Small intestine (tissue), 7 donors: ENCODE measurements around the gene PAK6. TPM values are rescaled to one million over a fixed set of nuclear protein-coding genes. Genes with fewer than 3 reads are reported as not detected.
A peak's percentile ranks its signal among the peaks of the same experiment; 100 is the strongest.

Source experiments
- DNase-seq, 2 donors: peaks; one replicate each; pipeline versions ENCODE4 v3.0.0 to v3.0.0-alpha.2; 2013
- FAIRE-seq: peaks from 2 replicates; lab custom pipeline; 2012; peaks lifted over from hg19 to GRCh38; lab: Jason Lieb, UNC
- H3K27ac ChIP-seq, 3 donors: one replicate each; pipeline ENCODE4 v1.5.1; 2013; ENCODE audit warnings: low read length in 2 of 3, mild to moderate bottlenecking in 2 of 3, control low read depth in 1 of 3, inconsistent platforms in 1 of 3, low read depth in 1 of 3, moderate library complexity in 1 of 3
- H3K27me3 ChIP-seq, 3 donors: one replicate each; pipeline ENCODE4 v1.6.1; 2013; ENCODE audit warnings: low read length in 3 of 3, inconsistent platforms in 1 of 3; ENCODE audit not compliant: control insufficient read depth in 3 of 3, insufficient read depth in 3 of 3
- H3K36me3 ChIP-seq, 3 donors: one replicate each; pipeline ENCODE4 v1.6.1; 2013; ENCODE audit warnings: low read length in 3 of 3, inconsistent platforms in 1 of 3, low read depth in 1 of 3, mild to moderate bottlenecking in 1 of 3, moderate library complexity in 1 of 3; ENCODE audit not compliant: control insufficient read depth in 3 of 3, insufficient read depth in 2 of 3
- H3K4me1 ChIP-seq, 3 donors: one replicate each; pipeline ENCODE4 v1.6.1; 2013; ENCODE audit warnings: low read length in 2 of 3, inconsistent platforms in 1 of 3, low read depth in 1 of 3, mild to moderate bottlenecking in 1 of 3, moderate library complexity in 1 of 3; ENCODE audit not compliant: control insufficient read depth in 3 of 3, insufficient read depth in 2 of 3
- H3K4me3 ChIP-seq, 3 donors: one replicate each; pipeline ENCODE4 v1.5.1; 2013; ENCODE audit warnings: low read length in 3 of 3, control low read depth in 1 of 3, inconsistent platforms in 1 of 3, low read depth in 1 of 3, mild to moderate bottlenecking in 1 of 3, moderate library complexity in 1 of 3
- H3K9me3 ChIP-seq, 2 donors: one replicate each; pipeline ENCODE4 v1.6.1; 2013; ENCODE audit warnings: low read depth in 1 of 2, low read length in 1 of 2; ENCODE audit not compliant: control insufficient read depth in 2 of 2, insufficient read depth in 1 of 2
- WGBS, 3 donors: extraction: QIAGEN DNeasy Blood & Tissue Kit; methylation state at CpG; one replicate each; pipeline ENCODE4 v1.1.7; 2013; 5-methylcytosine and 5-hydroxymethylcytosine counted together
- polyA plus RNA-seq, 4 donors: library from polyadenylated mRNA; stranded (reverse) in 3 of 4; unstranded in 1 of 4; fragments of 200-250 nt in 3 of 4; fragments of 120-200 nt in 1 of 4; gene quantifications; one replicate each; pipeline versions ENCODE4 v1.2.1 to v1.2.3, GENCODE V29; 2013
- donor health status: healthy with polysubstance abuse.
- donor health status: control.
- donor health status: control.
- donor health status: Bipolar disorder and iron deficiency.
- donor health status: healthy.

The PAK6 gene
- polyA plus RNA-seq, 4 donors, result 0.67 to 16.4 (median 2.9) TPM

DNA sequence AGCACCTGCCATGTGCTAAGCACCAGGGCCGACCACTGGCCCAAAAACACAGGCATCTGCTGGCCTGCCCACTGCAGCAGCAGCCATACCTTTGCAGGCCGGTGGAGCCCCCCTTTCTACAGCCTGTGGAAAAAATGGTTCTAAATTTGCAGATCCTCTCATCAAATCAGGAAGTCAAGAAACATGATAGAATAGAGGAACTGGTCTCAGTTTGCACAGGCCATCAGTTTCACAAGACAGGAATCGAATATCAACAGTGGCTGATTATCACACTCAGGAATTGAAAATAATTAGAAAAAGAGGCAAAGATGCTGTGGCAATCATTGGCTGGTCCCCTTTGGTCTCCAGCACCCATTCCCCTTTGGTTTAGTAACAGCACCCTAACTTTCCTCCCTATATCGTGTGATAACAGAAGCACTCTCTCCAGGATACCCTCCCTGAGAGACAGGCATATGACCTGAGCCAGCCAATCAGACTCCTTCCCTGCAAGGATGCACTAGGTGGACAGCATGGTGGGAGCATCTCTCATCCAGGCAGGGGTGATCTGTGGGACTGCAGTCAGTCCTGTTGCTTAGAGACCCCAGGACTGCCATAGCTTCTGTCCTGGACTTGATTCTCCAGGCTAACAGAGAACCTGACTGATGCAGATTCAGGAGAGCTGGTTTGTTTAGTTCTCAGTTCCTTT lies 3.5 kb upstream of the PAK6 start:
- 77 to 80% (median 77%) methylated on average over 4 of the region's 4 CpGs for WGBS, 3 donors
- no peak for FAIRE-seq
- no peak for DNase-seq
- Histone ChIP-seq H3K4me1 (peaks cover 0 to 13% (median 0%) of the 10 kb centered on the region in 3 donors), H3K27ac (no peak overlapping the region), H3K36me3 (no peaks in the 10 kb centered on the region), H3K27me3 (peaks cover 0 to 17% (median 0%) of the 10 kb centered on the region in 3 donors), H3K9me3 (no peaks in the 10 kb centered on the region), H3K4me3 (no peak overlapping the region)

DNA sequence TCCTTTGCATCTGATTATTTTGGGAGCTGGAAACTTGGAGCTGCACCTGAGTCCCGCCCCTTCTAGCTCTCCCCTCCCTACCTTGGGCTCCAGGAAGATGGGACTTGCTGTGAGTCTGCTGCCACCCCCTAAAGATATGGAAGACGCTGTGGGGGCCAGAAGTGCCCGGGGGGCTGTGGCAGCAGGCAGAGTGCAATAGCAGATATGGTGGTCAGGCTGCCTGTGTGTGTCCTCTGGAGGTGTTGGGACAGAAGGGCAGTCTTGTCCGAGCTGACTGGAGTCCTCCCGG lies 485 bp downstream of the PAK6 start:
- H3K4me3 ChIP-seq, result peak overlapping the region in 2 of 3 donors; percentile 19 to 22
- H3K27ac ChIP-seq, result no peak overlapping the region
- no peaks in the 10 kb centered on the region for H3K9me3 ChIP-seq
- no peak for DNase-seq
- FAIRE-seq, result no peak
- 24 to 52% (median 44%) methylated on average over 5 of the region's 5 CpGs for WGBS, 3 donors
- H3K27me3 ChIP-seq, result peaks cover 0 to 17% (median 0%) of the 10 kb centered on the region in 3 donors
- no peaks in the 10 kb centered on the region for H3K36me3 ChIP-seq
- peaks cover 0 to 13% (median 0%) of the 10 kb centered on the region in 3 donors for H3K4me1 ChIP-seq

DNA sequence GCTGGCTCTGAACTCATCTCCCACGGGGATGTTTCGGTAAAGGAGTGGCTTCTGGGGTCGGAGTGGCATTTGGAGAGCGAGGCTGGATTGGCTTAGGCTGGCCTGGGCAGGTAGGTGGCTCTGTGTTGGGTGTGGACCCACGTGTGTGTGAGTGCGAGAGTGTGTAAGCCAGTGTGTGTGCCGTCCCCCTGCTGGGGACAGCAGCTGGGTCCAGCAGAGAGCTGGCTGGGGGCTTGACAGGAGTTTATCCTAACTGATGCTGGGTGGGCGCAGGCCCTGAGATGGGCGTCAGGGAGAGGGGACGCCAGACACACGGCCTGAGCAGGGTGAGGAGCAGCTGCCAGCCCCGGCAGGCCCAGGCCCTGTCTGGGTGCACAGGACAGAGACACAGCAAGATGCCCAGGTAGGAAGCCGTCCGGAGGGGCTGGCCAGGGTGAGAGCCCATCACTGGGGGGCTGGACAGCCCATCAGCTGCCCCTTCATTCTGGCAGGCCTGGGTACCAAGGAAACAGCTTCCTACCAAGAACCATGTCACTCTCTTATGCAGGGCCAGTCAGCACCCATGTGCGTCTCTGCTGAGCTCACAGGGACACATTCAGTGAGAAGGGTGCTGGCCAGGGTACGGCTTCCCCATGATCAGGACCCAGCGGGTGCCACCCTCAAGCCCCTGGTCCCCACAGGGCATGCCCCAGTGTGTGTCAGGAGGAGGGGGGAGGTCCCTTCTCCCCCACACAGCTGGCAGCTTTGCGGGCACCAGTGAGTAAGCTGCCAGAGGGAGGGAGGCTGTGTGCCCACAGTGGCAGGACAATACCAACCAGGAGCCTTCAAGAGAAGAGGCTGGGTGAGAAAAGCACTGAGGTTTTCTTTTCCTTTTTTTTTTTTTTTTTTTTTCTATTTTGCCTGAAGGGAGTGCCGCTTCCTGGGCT lies 1.1 kb downstream of the PAK6 start:
- H3K36me3 ChIP-seq, result no peaks in the 10 kb centered on the region
- FAIRE-seq (no peak), DNase-seq (no peak)
- H3K4me1 ChIP-seq, result peaks cover 0 to 16% (median 0%) of the 10 kb centered on the region in 3 donors
- no peaks in the 10 kb centered on the region for H3K9me3 ChIP-seq
- peaks cover 0 to 17% (median 0%) of the 10 kb centered on the region in 3 donors for H3K27me3 ChIP-seq
- H3K4me3 ChIP-seq, result peak overlapping the region in 1 of 3 donors; percentile 22
- H3K27ac ChIP-seq, result no peak overlapping the region
- WGBS, 3 donors, result 75 to 86% (median 81%) methylated on average over 19 of the region's 19 CpGs

DNA sequence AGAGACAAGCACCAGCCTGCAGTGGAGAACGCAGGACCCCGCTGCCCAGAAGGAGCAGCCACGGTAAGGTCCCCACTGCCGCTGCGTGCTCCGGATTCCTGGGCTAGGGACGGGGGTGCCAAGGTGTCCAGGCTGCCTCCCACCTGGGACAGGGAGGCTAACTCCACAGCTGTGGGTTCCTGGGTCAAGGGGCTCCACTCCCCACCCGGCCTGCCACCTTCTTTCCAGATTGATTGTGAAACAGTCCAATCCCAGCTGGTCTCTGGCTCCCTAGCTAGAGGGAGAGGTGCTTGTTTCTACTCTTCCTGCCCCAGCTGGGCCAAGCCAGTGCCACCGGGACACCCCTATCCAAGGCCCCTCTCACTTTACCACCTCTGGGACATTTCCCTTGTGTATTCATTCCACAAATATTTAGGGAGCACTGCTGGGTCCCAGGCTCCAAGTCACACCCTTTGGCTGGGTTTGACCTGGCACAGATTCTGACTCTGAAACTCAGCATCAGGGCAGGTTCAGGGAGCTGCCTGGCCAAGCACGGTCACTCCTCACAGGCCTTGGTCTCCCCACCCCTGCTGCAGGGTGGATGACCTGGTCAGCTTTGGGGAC lies 1.9 kb downstream of the PAK6 start:
- DNase-seq (no peak), FAIRE-seq (no peak)
- no peaks in the 10 kb centered on the region for H3K36me3 ChIP-seq
- no peak overlapping the region for H3K27ac ChIP-seq
- H3K4me3 ChIP-seq, result no peak overlapping the region
- WGBS, 3 donors, result 88 to 95% (median 92%) methylated on average over 10 of the region's 10 CpGs
- peaks cover 0 to 17% (median 0%) of the 10 kb centered on the region in 3 donors for H3K27me3 ChIP-seq
- peaks cover 0 to 24% (median 0%) of the 10 kb centered on the region in 3 donors for H3K4me1 ChIP-seq
- H3K9me3 ChIP-seq, result no peaks in the 10 kb centered on the region

DNA sequence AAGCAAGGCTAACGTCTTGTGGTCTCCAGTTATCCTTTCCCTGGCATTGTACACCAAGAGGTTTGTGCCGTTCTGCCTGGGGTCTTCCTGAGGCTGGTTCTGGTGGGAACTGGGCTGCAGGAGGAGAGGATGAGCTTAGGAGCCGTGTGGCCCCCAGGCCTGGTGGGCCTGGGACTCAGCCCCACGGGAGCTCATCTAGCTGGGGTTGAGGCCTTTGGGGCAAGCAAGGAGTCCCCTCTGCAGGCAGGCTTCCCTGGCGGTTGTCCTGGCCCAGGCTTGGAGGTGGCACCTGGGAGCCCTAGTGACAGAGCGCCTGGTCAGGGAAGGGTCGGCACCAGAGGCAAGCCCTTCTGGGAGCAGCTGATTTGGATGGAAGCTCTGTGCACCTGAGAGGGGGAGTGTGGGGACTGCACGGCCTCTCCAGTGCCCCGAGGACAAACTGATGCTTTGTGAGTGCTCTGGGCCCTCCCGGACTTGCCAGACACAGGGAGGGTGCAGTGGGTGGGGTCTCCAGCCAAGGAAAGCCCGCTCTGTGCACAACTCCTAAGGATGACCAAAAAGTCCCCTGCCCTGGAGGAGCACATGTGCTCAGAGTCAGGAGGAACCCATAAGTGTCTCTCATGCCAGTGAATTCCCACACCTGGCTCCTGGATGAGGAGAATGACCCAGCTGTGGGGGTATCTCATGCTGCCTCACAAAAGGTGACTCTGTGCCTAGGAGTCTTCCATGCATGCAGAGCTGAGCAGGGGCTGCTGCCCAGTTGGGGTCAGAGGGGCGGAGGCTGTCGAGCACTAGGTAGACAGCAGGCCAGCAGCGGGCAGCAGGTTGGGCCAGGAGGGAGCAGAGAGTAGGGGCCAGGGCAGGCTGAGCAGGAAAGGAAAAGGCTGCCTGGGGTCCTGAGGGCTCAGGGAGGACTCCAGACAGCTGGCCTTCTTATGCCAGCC lies 2.7 kb downstream of the PAK6 start:
- H3K36me3 ChIP-seq, result no peaks in the 10 kb centered on the region
- H3K27ac ChIP-seq, result no peak overlapping the region
- H3K27me3 ChIP-seq, result peaks cover 0 to 17% (median 0%) of the 10 kb centered on the region in 3 donors
- FAIRE-seq (no peak), DNase-seq (no peak)
- WGBS, 3 donors, result 89 to 90% (median 90%) methylated on average over 14 of the region's 14 CpGs
- peaks cover 0 to 32% (median 0%) of the 10 kb centered on the region in 3 donors for H3K4me1 ChIP-seq
- no peak overlapping the region for H3K4me3 ChIP-seq
- H3K9me3 ChIP-seq, result no peaks in the 10 kb centered on the region

DNA sequence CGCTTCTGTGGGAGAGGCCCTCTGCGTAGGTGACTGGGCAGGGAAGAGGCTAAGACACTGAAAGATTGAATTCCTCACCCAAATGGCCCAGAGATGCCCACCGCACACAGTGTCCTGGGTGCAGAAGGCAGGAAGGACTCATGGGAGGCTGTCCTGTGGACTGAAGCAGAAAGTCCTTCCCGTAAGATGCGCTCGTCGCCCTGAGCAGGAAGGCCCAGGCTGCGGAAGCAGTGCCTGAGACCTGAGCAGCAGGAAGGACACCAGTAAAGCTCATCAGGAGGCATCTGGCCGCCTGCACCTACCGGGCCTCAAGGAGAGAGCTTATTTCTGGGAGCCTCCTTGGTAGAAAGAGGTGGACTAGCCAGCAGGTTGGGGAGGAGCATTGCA lies 3.3 kb downstream of the PAK6 start:
- Histone ChIP-seq H3K27ac (no peak overlapping the region), H3K4me3 (no peak overlapping the region), H3K27me3 (peaks cover 0 to 17% (median 0%) of the 10 kb centered on the region in 3 donors), H3K9me3 (no peaks in the 10 kb centered on the region), H3K36me3 (no peaks in the 10 kb centered on the region), H3K4me1 (peaks cover 0 to 37% (median 0%) of the 10 kb centered on the region in 3 donors)
- no peak for DNase-seq
- 89 to 94% (median 91%) methylated on average over 10 of the region's 10 CpGs for WGBS, 3 donors
- FAIRE-seq, result no peak

DNA sequence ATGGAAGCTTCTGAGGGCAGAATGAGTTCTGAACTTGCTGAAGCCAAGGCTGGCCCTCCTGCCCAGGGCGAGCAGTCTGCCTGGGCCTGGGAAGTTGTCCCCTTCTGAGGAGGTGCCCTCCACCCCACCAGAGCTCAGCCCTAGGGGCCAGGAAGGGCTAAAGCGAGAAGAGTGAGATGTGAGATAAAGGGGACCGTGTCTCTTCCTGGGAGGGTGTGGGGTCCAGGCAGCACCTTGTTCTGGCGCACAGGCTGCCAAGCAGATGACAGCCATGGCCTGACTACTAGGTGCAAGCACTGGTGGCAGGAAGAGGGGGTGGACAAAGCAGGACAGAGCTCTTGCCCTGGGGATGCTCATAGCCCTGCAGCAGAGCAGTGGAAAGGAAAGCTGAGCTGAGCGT lies 3.7 kb downstream of the PAK6 start:
- Histone ChIP-seq H3K9me3 (no peaks in the 10 kb centered on the region), H3K27ac (no peak overlapping the region), H3K27me3 (peaks cover 0 to 17% (median 0%) of the 10 kb centered on the region in 3 donors), H3K36me3 (no peaks in the 10 kb centered on the region), H3K4me3 (no peak overlapping the region), H3K4me1 (peaks cover 0 to 37% (median 0%) of the 10 kb centered on the region in 3 donors)
- DNase-seq, result no peak
- no peak for FAIRE-seq
- 91 to 96% (median 93%) methylated on average over 5 of the region's 5 CpGs for WGBS, 3 donors
